Measurements from ENCODE around the gene PRKG1.

DNA sequence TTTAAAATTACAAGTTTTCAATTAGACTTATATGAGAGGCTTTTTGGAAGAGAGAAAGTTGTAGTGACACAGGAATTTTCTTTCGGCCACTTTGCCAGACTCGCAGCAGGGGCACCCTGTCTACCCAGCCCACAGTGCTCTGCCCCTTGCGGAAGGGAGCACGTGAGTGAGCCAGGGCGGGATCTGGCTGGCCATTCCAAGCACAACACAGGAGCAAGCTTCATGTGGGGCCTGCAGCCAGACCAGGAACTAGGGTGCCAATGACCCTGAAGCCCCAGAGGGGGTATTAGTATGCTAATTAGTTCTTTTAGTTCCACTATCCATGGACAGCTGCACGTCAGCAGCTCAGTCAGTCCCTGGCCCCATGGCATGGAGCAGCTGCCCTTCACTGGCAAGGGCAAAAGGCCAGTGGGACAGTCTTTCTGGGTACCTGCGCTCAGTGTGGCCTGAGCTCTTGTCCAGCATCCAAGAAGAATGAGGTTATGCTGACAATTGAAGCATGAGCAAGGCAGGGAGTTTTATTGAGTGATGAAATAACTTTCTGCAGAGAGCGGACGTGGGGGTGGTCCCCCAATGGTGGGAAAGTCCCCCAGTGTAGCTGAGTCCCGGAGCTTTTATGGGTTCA is 876.2 kb downstream of the PRKG1 start:
- TF ChIP-seq, protein P1, sequence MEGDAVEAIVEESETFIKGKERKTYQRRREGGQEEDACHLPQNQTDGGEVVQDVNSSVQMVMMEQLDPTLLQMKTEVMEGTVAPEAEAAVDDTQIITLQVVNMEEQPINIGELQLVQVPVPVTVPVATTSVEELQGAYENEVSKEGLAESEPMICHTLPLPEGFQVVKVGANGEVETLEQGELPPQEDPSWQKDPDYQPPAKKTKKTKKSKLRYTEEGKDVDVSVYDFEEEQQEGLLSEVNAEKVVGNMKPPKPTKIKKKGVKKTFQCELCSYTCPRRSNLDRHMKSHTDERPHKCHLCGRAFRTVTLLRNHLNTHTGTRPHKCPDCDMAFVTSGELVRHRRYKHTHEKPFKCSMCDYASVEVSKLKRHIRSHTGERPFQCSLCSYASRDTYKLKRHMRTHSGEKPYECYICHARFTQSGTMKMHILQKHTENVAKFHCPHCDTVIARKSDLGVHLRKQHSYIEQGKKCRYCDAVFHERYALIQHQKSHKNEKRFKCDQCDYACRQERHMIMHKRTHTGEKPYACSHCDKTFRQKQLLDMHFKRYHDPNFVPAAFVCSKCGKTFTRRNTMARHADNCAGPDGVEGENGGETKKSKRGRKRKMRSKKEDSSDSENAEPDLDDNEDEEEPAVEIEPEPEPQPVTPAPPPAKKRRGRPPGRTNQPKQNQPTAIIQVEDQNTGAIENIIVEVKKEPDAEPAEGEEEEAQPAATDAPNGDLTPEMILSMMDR (IDR thresholded peaks at IDR 0.05): no peak
- TF ChIP-seq EZH2 (IDR thresholded peaks at IDR 0.05) (no peak), EZH2phosphoT487 (IDR thresholded peaks at IDR 0.05) (no peak)
